D721Med (cell line): Measurements from ENCODE around the gene LY86.

ENCODE experiments used
- DNase-seq: peaks from one replicate; pipeline ENCODE4 v3.0.0; 2011; ENCODE audit warnings: low spot score; ENCODE audit not compliant: insufficient read length
- FAIRE-seq: peaks from 2 replicates; lab custom pipeline; 2011; peaks lifted over from hg19 to GRCh38; lab: Jason Lieb, UNC
- CTCF ChIP-seq: IDR thresholded peaks from 2 replicates; pipeline ENCODE4 v1.5.1; 2012; ENCODE audit warnings: mild to moderate bottlenecking, control low read depth; ENCODE audit not compliant: insufficient read depth; ENCODE audit errors: missing control alignments

Gene LY86

GRCh38 chr6:6652932-6653331 lies 64.4 kb downstream of the LY86 start:
- DNase-seq: no peak
- TF ChIP-seq CTCF: no peak
- FAIRE-seq: no peak

GRCh38 chr6:6654599-6655575 lies 66.4 kb downstream of the LY86 start:
- DNase-seq: no peak
- no peak for FAIRE-seq
- no peak for TF ChIP-seq CTCF

DNA sequence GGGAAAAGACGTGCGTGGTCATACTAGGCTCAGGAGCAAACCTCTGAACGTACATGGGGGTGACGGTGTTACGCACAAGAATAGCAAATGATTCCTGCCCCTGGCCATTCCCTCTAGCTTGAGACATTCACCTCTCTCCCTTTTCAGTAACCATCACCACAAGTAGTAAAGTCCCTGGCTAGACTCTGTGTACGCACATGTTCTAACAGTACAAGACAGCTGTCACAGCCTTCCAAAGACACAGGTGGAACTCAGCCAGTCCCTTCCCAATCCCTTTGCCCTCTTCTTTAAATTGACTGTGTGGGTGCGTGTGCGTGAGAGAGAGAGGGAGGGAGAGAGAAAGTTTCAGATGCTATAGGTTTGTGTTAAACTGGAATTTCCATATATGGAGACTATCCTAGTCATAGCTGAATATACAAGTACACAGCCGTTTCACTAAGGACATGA lies 67.3 kb downstream of the LY86 start:
- TF ChIP-seq CTCF: no peak
- DNase-seq (no peak), FAIRE-seq (no peak)

- no peak for DNase-seq
- TF ChIP-seq CTCF: no peak
- no peak for FAIRE-seq
Observed at GRCh38 chr6:6656287-6656686, 67.8 kb downstream of the LY86 start.

GRCh38 chr6:6657085-6657819 lies 68.7 kb downstream of the LY86 start:
- FAIRE-seq: no peak
- no peak for DNase-seq

DNA sequence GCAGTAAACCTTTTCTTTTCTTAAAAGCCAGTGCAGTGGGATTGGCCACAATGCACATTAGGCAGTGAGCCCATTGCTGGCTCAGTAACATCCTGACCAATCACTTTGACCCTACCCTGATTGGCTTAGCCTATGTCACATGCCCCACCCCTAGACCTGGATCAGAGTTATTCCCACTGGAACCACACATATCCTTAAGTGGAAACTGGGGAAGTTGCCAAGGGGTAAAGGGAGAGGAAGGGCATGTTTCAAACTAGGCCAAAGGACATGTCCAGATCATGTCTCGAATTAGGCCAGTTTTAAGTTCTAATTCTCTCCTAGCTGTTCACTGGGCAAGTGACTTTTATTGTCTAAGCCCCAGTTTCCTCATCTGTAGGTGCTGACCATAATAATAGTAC lies 69.3 kb downstream of the LY86 start:
- DNase-seq: no peak
- no peak for TF ChIP-seq CTCF
- FAIRE-seq: no peak

More at GRCh38 chr6:6657085-6657819, 68.7 kb downstream of the LY86 start:
- no peak for TF ChIP-seq CTCF
